Endothelial cell of umbilical vein (primary cell): Measurements from ENCODE around the gene MUC5AC. TPM values are rescaled to one million over a fixed set of nuclear protein-coding genes. Genes with fewer than 3 reads are reported as not detected.

Experiments
- BruUV-seq: library from RNA; stranded (reverse); fragments of 400-500 nt; replicated peaks from 2 replicates; lab custom pipeline; 2021; lab: Mats Ljungman, UMichigan
- CTCF ChIA-PET: fragments of 300-600, 350-600 bp; sonication (Branson Sonifier 250); formaldehyde crosslinking; loops from one replicate; lab custom pipeline; 2021; ENCODE audit warnings: antibody characterized with exemption, inconsistent platforms; lab: Charles Lee
- POLR2A ChIA-PET: fragments of 300-600, 350-600 bp; sonication (Branson Sonifier 250); formaldehyde crosslinking; loops from one replicate; lab custom pipeline; 2021; ENCODE audit warnings: antibody characterized with exemption, inconsistent platforms; lab: Charles Lee
- DNase-seq: peaks from one replicate; pipeline ENCODE4 v3.0.0-alpha.2; 2011; ENCODE audit warnings: low read depth, low spot score
- FAIRE-seq: peaks from 2 replicates; lab custom pipeline; 2011; peaks lifted over from hg19 to GRCh38; lab: Jason Lieb, UNC
- H2AFZ ChIP-seq: 2 replicates; pipeline ENCODE4 v1.6.0; 2012; ENCODE audit warnings: low read depth, low read length, control low read depth, inconsistent platforms
- H3K27ac ChIP-seq: 2 replicates; pipeline ENCODE4 v1.5.1; 2011; ENCODE audit warnings: low read depth, mild to moderate bottlenecking, control low read depth, low read length, moderate library complexity; ENCODE audit not compliant: insufficient read depth
- H3K27me3 ChIP-seq, 2 experiments: 2 replicates each; pipeline versions ENCODE4 v1.6.0 to v1.6.1; 2011; ENCODE audit warnings: low read length in 2 of 2, mixed read lengths in 1 of 2; ENCODE audit not compliant: control insufficient read depth in 2 of 2, insufficient read depth in 2 of 2
- H3K36me3 ChIP-seq, 2 experiments: 2 replicates in 1 of 2; 3 replicates in 1 of 2; pipeline ENCODE4 v1.5.1; 2011; ENCODE audit warnings: low read length in 2 of 2, mild to moderate bottlenecking in 1 of 2, moderate library complexity in 1 of 2; ENCODE audit not compliant: control insufficient read depth in 2 of 2, insufficient read depth in 2 of 2; ENCODE audit errors: extremely low read depth in 1 of 2
- H3K4me1 ChIP-seq: 3 replicates; pipeline ENCODE4 v1.5.1; 2011; ENCODE audit warnings: mild to moderate bottlenecking, low read length; ENCODE audit not compliant: control insufficient read depth, insufficient read depth; ENCODE audit errors: extremely low read depth
- H3K4me2 ChIP-seq: 2 replicates; pipeline ENCODE4 v1.6.1; 2011; ENCODE audit warnings: low read length, control low read depth, mixed read lengths; ENCODE audit not compliant: insufficient read depth
- H3K4me3 ChIP-seq, 3 experiments: fragments of 200-600 bp in 1 of 3; sonication (generic), shearing (Covaris generic) in 1 of 3; replicated peaks in 1 of 3; 2 replicates each; pipeline ENCODE4 v1.5.1; 2011 to 2016; ENCODE audit warnings: control low read depth in 3 of 3, low read length in 3 of 3, mild to moderate bottlenecking in 2 of 3, inconsistent platforms in 1 of 3, low read depth in 1 of 3, moderate library complexity in 1 of 3; ENCODE audit not compliant: insufficient read depth in 1 of 3
- H3K79me2 ChIP-seq: 2 replicates; pipeline ENCODE4 v1.6.0; 2012; ENCODE audit warnings: low read length, inconsistent platforms; ENCODE audit not compliant: control insufficient read depth, insufficient read depth
- H3K9ac ChIP-seq: replicated peaks from 2 replicates; pipeline ENCODE3; 2011; ENCODE audit warnings: low read length, control low read depth; ENCODE audit not compliant: insufficient read depth; ENCODE audit errors: extremely low read depth
- H3K9me1 ChIP-seq: replicated peaks from 3 replicates; pipeline ENCODE4 v1.6.0; 2011; ENCODE audit warnings: mild to moderate bottlenecking, low read length; ENCODE audit not compliant: control insufficient read depth, insufficient read depth; ENCODE audit errors: extremely low read depth
- H3K9me3 ChIP-seq: replicated peaks from 2 replicates; pipeline ENCODE4 v1.5.1; 2012; ENCODE audit warnings: low read length, inconsistent platforms; ENCODE audit not compliant: control insufficient read depth, insufficient read depth
- H4K20me1 ChIP-seq: replicated peaks from 2 replicates; pipeline ENCODE3; 2011; ENCODE audit warnings: mild to moderate bottlenecking, low read length; ENCODE audit not compliant: control insufficient read depth, insufficient read depth; ENCODE audit errors: extremely low read depth
- CTCF ChIP-seq, 2 donors: IDR thresholded peaks; 1 replicate in 1 of 2; 2 replicates in 1 of 2; pipeline ENCODE4 v1.5.1; 2011; ENCODE audit warnings: low read length in 2 of 2, mild to moderate bottlenecking in 2 of 2, moderate library complexity in 2 of 2, control low read depth in 1 of 2, inconsistent platforms in 1 of 2, low read depth in 1 of 2; ENCODE audit not compliant: insufficient read depth in 1 of 2; ENCODE audit errors: extremely low read depth in 1 of 2
- GATA2 ChIP-seq: IDR thresholded peaks from 2 replicates; pipeline ENCODE4 v1.7.0; 2011; ENCODE audit warnings: low read depth, mild to moderate bottlenecking, moderate library complexity, mixed read lengths, low read length; ENCODE audit not compliant: insufficient read length, insufficient read depth
- MAX ChIP-seq: IDR thresholded peaks from 2 replicates; pipeline ENCODE4 v1.6.1; 2011; ENCODE audit not compliant: insufficient read depth, insufficient read length
- MYC ChIP-seq: IDR thresholded peaks from one replicate; pipeline ENCODE4 v1.6.1; 2011; ENCODE audit warnings: mild to moderate bottlenecking, low read depth, low read length
- dilution Hi-C: fragments of 300-500 bp; cut with MboI; formaldehyde crosslinking; loops from one replicate; pipeline ENCODE4 v1.15.0; 2019; ENCODE audit warnings: low sequenced_read_pairs; ENCODE audit not compliant: extremely low pct_ligation_motif_present
- intact Hi-C: fragments of 100-400 bp; cut with micrococcal nuclease; formaldehyde crosslinking; loops from one replicate; pipeline ENCODE4 v1.10.0; 2022
- polyA plus RNA-seq, 4 experiments: library from polyadenylated mRNA; depleted of rRNA in 3 of 4; stranded (reverse) in 3 of 4; unstranded in 1 of 4; fragments of >200 nt; gene quantifications; 2 replicates each; pipeline versions ENCODE4 v1.2.1 to v1.2.3, GENCODE V29; 2011 to 2012; ENCODE audit warnings: missing spikeins in 1 of 4
- total RNA-seq: library from RNA; stranded (reverse); gene quantifications from 2 replicates; pipeline ENCODE4 v1.2.3, GENCODE V29; 2021

Gene MUC5AC
- total and polyA plus RNA-seq, 2 donors (not counting 3 experiments of a cell fraction or from before 2014, with no cell fraction given): not detected

GRCh38 chr11:1126935-1127663 is 30.7 kb upstream of the MUC5AC start:
- TF ChIP-seq GATA2: no peak
- TF ChIP-seq CTCF (IDR thresholded peaks at IDR 0.05; ENCODE audit: extremely low read depth in 1 of 2, insufficient read depth in 1 of 2, low read depth in 1 of 2, low read length in 2 of 2): no peak
- TF ChIP-seq MAX: no peak
- no peak for TF ChIP-seq MYC
- no peak for DNase-seq
- intact Hi-C loops (no loop called here), dilution Hi-C loops (no loop called here)
- Histone ChIP-seq H3K79me2 (no peaks in the 10 kb centered on the region), H3K4me3 (no peak overlapping the region), H3K9ac (no peak overlapping the region), H3K27me3 (no peaks in the 10 kb centered on the region), H3K9me3 (no peaks in the 10 kb centered on the region), H2AFZ (no peak overlapping the region), H3K4me2 (no peak overlapping the region), H3K27ac (no peak overlapping the region), H3K9me1 (no peaks in the 10 kb centered on the region), H3K4me1 (no peaks in the 10 kb centered on the region), H3K36me3 (no peaks in the 10 kb centered on the region), H4K20me1 (no peaks in the 10 kb centered on the region)
- ChIA-PET POLR2A (no interaction called here), CTCF (no interaction called here)
- FAIRE-seq: no peak
- BruUV-seq: no TSS peak
